ENCODE measurements around the gene TMTC2.

- TF ChIP-seq CTCF (IDR thresholded peaks at IDR 0.05; ENCODE audit: insufficient read depth, low read length, poor library complexity, severe bottlenecking) (no peak), EZH2phosphoT487 (conservative IDR thresholded peaks at IDR 0.05; ENCODE audit: low read length) (no peak)
Measured at GRCh38 chr12:82807132-82807737, 120.5 kb downstream of the TMTC2 start.

Measured in SU-DHL-6 (cell line).